Measurements from ENCODE around the gene NANOS2.
A peak's percentile ranks its signal among the peaks of the same experiment; 100 is the strongest.
"Not testable (repeated sequence)": the region's sequence is repeated elsewhere in the genome, so short reads cannot be mapped to it uniquely, and the experiment has no call there.

NANOS2 gene

GRCh38 chr19:45897261-45897812 is 17.2 kb downstream of the NANOS2 start:
- H3K4me1 Mint-ChIP-seq = peaks cover 5% of the 10 kb centered on the region
- TF ChIP-seq CTCF (IDR thresholded peaks at IDR 0.05; ENCODE audit: unreplicated experiment in 3 of 3) = no peak
- no peak overlapping the region for H3K27ac Mint-ChIP-seq
- peaks cover 34% of the 10 kb centered on the region for H3K36me3 Mint-ChIP-seq (ENCODE audit: low read depth)
- no peak overlapping the region for H3K4me3 Mint-ChIP-seq
- peaks cover 18% of the 10 kb centered on the region for H3K27me3 Mint-ChIP-seq (ENCODE audit: low read depth)
- no peaks in the 10 kb centered on the region for H3K9me3 Mint-ChIP-seq

- Mint-ChIP-seq H3K36me3 (ENCODE audit: low read depth) (peaks cover 34% of the 10 kb centered on the region), H3K27ac (peak overlapping the region in 1 of 3 experiments; percentile 79)
- H3K9me3 Mint-ChIP-seq; H3K27me3 Mint-ChIP-seq (ENCODE audit: low read depth); H3K4me1 Mint-ChIP-seq; H3K4me3 Mint-ChIP-seq: not testable (repeated sequence)
These were observed 18.5 kb downstream of the NANOS2 start for GRCh38 chr19:45895983-45896599.

- Mint-ChIP-seq H3K4me1 (peaks cover 1% of the 10 kb centered on the region), H3K27ac (peak overlapping the region in 1 of 3 experiments; percentile 79), H3K4me3 (no peak overlapping the region), H3K27me3 (ENCODE audit: low read depth) (peaks cover 4% of the 10 kb centered on the region), H3K36me3 (ENCODE audit: low read depth) (peaks cover 29% of the 10 kb centered on the region), H3K9me3 (no peaks in the 10 kb centered on the region)
- no peak for TF ChIP-seq CTCF (IDR thresholded peaks at IDR 0.05; ENCODE audit: unreplicated experiment in 3 of 3)
These were observed 19.0 kb downstream of the NANOS2 start for GRCh38 chr19:45895519-45895972.

GRCh38 chr19:45890877-45891276 is 23.7 kb downstream of the NANOS2 start:
- H3K4me1 Mint-ChIP-seq = peaks cover 10% of the 10 kb centered on the region
- H3K4me3 Mint-ChIP-seq = no peak overlapping the region
- no peaks in the 10 kb centered on the region for H3K27me3 Mint-ChIP-seq (ENCODE audit: low read depth)
- H3K36me3 Mint-ChIP-seq (ENCODE audit: low read depth) = peaks cover 15% of the 10 kb centered on the region
- no peak overlapping the region for H3K27ac Mint-ChIP-seq
- no peak for TF ChIP-seq CTCF (IDR thresholded peaks at IDR 0.05; ENCODE audit: unreplicated experiment in 3 of 3)
- H3K9me3 Mint-ChIP-seq = no peaks in the 10 kb centered on the region

- H3K4me3 Mint-ChIP-seq = no peak overlapping the region
- TF ChIP-seq CTCF (IDR thresholded peaks at IDR 0.05; ENCODE audit: unreplicated experiment in 3 of 3) = no peak
These were observed 25.2 kb downstream of the NANOS2 start for GRCh38 chr19:45889210-45889885.

GRCh38 chr19:45887200-45887710 is 27.3 kb downstream of the NANOS2 start:
- H3K36me3 Mint-ChIP-seq (ENCODE audit: low read depth) = peaks cover 9% of the 10 kb centered on the region

More at GRCh38 chr19:45889210-45889885, 25.2 kb downstream of the NANOS2 start:
- Mint-ChIP-seq H3K4me1 (peaks cover 12% of the 10 kb centered on the region), H3K36me3 (ENCODE audit: low read depth) (peaks cover 5% of the 10 kb centered on the region), H3K27ac (no peak overlapping the region), H3K9me3 (no peaks in the 10 kb centered on the region), H3K27me3 (ENCODE audit: low read depth) (no peaks in the 10 kb centered on the region)

More at GRCh38 chr19:45887200-45887710, 27.3 kb downstream of the NANOS2 start:
- H3K27me3 Mint-ChIP-seq (ENCODE audit: low read depth) = no peaks in the 10 kb centered on the region
- H3K9me3 Mint-ChIP-seq = no peaks in the 10 kb centered on the region
- H3K4me1 Mint-ChIP-seq = peaks cover 22% of the 10 kb centered on the region
- peak overlapping the region; percentile 94 to 97 (median 95) for H3K4me3 Mint-ChIP-seq
- no peak for TF ChIP-seq CTCF (IDR thresholded peaks at IDR 0.05; ENCODE audit: unreplicated experiment in 3 of 3)
- peak overlapping the region; percentile 92 to 94 (median 93) for H3K27ac Mint-ChIP-seq
